HG03520 (cell line): ENCODE measurements around the gene CDKL4.
"Not testable (repeated sequence)": the region's sequence is repeated elsewhere in the genome, so short reads cannot be mapped to it uniquely, and the experiment has no call there.

Experiments
- ATAC-seq: cut with Tn5 transposase; IDR thresholded peaks from one replicate; pipeline ENCODE4 v1.9.1; 2021; ENCODE audit warnings: mild to moderate bottlenecking, moderate library complexity; ENCODE audit not compliant: unreplicated experiment

CDKL4 gene

DNA sequence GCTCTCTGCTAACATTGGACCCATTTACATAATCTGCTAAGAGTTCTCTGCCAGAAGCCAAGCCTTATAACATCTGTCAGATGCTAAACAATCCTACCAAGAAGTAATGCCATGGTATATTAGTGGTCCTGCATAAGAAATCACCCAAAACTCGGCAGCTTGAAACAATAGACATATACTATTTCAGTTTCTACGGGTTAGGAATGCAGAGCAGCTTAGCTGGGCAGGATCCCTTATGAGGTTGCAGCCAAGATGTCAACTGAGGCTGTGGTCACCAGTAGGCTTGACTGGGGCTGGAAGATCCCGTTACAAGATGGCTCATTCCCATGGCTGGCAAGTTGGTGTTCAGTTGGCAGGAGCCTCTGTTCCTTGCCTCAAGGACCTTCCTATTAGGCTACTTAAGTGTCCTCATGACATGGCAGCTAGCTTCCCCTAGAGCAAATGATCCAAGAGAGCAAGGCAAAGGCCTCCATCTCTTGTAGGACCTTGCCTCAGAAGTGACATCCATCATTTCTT is 97.8 kb downstream of the CDKL4 start:
- no peak for ATAC-seq

DNA sequence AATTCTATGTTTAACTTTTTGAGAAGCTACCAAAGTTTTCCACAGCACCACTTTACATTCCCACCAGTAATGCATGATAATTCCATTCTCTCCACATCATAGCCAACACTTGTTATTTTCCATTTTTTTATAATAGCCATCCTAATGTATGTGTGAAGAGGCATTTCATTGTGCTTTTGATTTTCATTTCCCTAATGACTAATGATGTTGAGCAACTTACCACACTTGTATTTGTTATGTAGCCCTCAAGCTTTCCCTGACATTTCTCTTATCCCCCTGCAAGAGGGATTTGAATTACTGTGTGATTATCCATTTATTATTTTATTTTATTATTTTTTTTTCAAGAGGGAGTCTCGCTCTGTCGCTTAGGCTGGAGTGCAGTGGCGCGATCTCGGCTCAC is 99.4 kb downstream of the CDKL4 start:
- no peak for ATAC-seq

DNA sequence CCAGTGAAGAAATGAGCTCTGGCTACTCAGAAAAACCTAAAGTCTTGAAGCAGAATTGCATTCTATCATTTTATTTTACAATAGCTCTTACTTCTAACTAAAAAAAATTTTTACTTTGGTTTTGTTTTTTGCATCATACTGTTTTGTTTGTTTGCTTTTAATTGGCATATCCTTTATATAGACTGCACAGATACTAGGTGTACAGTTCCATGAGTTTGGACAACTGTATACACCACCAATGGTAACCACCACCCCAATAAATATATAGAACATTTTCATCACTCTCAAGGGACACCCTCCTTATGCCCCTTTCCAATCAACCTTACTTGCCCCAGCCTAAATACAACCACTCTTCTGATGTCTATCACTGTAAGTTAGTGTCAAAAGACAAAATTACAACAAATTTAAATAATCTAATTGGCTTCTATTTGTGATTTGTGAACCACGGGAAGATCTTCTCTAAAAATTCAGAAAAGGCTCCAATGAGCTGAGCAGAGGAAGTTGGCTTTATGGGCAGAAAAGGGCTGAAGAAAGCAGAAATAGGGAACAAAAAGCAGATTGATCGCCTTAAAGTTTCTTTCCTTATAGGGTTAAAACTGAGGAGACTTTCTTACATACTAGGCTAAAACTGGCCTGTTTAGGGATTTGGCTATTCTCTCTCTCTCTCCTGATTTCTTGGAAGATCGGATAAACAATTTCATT is 100.7 kb downstream of the CDKL4 start:
- ATAC-seq, result no peak

DNA sequence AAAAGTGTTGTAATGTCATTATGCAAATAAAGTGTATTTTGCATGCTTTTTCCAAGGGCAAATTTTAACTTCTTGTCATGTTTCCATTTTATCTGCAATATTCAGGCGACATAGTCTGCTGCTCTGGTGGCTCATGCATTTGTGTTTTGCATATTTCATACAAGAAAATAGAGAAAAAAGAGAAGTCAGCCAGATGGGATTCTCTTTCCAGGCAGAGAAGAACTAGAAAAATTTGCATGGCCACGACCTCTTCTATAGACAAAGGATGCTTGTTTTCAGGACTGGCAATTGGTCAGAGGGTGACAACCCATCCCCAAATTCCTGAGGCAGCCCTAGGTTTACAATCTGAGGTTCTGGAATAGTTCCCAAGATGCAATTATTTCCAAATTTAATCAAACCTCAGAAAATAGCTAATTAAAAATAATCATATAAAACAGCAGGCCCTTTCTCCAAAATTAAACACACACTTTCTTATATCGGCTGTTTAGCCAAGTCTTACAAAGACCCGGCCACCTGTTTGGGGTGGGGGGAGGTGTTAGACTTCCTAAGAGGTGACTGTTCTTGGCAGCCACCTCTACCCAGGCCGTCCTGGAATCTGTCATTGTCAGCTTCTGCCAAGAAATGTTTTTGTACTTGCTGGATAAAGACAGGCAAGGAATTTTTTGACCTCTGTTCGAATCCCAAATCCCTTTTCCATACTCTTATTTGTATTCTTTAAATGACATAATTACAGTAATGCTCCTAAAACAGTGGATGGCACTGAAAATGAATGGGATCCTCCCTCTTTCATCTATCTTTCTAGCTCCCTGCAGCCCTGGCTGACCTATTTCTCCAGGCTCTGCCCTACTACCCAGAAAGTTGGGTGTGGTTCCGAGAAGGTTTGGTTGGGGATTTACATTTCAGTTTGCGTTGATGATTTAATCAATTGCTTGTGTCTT is 102.2 kb downstream of the CDKL4 start:
- no peak for ATAC-seq

DNA sequence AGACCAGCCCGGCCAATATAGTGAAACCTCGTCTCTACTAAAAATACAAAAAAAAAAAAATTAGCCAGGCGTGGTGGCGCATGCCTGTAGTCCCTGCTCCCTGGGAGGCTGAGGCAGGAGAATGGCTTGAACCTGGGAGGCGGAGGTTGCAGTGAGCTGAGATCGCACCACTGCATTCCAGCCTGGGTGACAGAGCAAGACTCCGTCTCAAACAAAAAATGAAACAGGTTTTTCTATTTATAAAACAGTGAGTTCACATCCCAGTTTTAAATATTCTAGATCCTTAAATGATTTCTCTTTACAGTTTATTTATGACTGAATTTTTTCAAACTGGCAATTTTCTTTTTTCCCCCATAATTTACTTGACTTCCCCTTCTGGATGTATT is 102.8 kb downstream of the CDKL4 start:
- ATAC-seq, result not testable (repeated sequence)

DNA sequence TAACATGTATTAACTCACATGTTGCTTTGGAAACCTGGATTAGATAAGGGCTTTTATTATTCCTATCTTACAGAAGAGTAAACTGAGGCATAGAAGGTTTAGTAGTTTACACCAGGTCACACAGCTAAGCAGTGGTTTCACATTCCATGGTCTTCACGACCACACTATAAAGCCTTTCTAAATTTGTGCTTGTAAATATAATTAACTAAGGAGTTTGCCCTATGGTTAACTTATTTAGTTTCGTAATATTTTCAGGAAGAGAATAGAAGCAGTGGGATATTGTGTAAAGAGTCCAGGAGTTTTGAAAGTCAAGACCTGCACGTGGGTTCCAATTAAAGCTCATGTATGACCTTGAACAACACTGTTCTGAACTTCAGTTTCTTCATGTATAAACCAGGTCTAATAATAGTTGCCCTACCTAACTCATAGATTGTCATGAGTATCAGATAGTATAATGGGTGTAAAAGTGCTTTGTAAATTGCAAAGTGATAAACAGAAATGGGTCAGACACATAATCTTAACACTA is 103.4 kb downstream of the CDKL4 start:
- no peak for ATAC-seq

DNA sequence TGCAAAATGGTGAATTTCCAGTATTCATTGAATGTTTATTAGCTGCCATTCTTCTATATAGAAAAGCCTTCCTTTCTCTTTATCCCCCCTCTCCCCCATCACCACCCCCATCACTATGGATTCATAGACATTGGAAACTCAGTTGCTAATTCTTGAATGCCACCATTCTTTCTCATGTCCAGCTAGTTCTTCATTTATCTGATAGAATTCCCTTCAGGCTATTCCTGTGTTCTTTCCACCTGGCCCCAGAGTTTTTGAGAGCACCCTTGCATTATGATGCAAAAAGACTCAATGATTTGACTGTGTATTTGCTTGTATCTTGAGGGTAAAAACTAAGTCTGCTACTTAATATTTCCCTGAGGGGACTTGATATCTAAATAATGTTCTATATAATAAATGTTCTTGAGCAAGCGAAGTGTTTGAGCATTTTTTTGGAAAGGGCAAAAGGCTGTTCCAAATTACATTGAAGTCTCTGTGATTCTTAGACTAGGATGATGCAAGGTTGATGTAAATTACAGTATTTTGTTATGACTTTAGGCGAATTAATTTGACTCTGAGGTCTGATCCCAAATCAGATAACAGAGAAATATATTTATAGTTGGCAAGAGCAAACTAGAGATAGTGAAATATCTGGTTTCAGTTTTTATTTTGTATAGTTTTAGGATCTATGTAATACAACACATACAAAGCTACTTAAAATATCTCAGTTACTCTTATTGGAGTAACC is 104.1 kb downstream of the CDKL4 start:
- no peak for ATAC-seq

DNA sequence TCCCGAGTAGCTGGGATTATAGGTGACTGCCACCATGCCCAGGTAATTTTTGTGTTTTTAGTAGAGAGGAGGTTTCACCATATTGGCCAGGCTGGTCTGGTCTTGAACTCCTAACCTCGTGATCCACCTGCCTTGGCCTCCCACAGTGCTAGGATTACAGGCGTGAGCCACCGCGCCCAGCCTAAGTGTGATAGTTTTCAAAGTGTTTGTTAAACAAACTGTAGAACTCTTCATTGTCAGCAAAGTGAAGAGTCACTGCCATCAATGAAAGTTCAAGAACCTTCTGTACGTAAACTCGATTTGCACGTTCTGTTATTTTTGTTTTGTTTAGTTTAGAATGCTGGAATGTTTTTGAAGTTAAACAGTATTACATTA is 104.9 kb downstream of the CDKL4 start:
- ATAC-seq, result no peak

DNA sequence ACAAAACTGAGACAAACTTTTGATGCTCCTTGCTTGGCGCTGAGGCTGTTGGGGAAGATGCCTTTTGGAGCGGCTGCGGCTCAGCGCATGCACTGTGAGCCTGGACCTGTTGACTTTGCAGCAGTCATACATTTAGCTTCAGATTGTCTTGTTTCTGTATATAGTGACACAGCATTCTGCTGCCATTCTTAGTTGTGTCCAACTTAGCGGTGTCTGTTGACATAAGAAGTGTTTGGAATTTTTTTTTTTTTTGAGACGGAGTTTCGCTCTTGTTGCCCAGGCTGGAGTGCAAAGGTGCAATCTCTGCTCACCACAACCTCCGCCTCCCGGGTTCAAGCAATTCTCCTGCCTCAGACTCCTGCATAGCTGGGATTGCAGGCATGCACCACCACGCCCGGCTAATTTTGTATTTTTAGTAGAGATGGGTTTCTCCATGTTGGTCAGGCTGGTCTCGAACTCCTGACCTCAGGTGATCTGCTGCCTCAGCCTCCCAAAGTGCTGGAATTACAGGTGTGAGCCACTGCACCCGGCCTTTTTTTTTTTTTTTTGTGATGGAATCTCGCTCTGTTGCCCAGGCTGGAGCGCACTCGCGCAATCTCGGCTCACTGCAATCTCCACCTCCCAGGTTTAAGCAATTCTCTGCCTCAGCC is 105.5 kb downstream of the CDKL4 start:
- ATAC-seq, result not testable (repeated sequence)

DNA sequence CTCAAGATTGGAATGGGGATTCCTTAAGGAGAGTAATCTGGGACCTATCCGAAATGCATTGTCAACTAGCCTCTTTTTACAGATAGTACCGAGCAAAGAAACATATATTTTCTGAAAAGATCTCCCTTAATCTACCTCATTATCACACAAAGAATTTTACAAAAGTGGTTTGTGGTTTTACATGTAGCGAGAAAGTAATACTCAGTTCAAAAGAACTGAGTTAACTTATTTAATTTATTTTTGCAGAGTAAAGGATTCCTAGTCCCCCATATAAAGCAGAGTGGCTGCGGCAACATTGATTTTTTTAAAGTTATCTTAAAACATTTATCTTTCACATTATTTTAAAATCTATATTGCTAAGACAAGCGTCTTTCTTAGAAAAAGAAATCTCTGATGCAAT is 107.0 kb downstream of the CDKL4 start:
- no peak for ATAC-seq

DNA sequence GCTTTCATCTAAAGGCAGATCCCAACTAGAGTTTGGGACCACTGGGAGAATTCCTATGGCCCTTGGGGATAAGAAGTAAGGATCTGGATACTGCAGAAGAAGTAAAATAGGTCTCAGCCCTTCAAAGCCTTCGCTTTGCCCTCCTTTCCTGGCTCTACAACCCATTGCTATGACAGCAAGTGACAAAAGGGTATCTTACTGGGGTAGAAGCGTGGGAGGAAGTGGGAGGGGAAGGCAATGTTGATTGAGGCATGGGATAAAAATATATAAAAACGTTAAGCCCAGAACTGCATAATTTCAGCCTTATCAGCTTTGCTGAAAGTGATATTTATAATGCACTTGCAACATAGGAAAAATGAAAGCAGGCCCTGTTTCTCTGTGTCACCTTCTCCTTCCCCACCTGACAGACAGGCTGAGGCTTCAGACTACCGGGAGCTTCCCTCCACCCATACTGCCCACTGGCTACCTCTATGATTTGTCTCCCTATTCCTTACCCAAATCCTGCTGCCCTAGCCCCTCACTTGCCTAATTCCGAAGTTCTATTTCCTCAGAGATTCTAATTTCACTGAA is 108.0 kb downstream of the CDKL4 start:
- ATAC-seq, result no peak

DNA sequence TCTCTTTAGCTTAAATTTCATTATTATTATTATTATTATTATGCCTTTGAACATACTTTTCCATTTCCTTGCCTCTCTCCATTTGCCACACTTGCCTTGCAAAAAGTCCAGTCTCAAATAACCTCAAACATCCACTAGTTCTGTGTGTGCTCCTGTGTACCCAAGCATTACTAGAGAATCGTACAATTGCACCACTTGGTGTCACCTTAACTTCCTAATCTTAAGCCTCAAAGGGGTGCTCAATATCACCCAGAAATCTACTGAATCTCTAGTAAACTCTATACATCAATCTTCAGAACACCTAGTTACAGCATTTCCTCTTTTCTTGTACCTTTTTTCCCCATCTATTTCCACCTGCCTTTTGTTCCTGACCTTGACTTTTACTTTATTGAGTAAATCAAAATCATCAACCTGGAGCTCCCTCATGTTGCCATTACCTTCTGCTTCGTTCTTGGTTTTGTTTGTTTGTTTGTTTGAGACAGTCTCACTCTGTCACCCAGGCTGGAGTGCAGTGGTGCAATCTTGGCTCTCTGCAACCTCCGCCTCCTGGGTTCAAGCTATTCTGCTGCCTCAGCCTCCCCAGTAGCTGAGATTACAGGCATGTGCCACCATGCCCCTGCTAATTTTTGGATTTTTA is 110.4 kb downstream of the CDKL4 start:
- ATAC-seq, result no peak

DNA sequence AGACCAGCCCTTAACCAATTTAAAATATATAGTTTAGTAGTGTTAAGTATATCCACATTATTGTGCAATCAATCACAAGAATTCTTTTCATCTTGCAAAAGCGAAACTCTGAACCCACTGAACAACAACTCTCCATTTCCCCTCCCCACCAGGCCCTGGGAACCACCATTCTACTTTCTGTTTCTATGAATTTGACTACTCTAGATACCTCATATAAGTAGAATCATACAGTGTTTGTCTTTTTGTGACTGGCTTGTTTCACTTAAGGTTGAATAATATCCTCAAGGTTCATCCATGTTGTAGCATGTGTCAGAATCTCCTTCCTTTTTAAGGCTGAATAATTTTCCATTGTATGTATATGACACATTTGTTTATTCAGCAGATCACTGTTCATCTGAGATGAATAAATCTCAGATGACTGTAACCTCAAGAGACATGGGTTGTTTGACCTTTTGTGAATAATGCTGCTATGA is 114.8 kb downstream of the CDKL4 start:
- peak; percentile 51 for ATAC-seq

DNA sequence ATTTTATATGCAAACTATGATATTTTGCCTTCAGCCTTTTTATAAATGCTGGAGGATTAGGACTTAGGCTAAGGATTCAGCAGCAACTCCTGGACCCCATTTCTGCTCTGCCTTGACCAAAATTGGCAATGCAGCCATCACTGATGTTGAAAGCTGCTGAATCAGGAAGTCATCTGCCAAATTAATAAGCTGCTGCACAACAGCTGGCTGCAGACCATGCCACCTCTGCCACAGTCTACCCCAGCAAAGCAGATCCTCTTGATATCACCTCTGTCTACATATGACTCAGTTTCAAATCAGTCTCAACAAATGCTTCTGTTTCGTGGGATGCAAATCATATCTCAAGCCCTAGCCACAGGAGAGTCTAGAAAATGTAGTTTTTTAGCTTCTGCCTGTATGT is 115.8 kb downstream of the CDKL4 start:
- ATAC-seq, result peak; percentile 28
